Measurements from ENCODE around the gene C2CD2.

DNA sequence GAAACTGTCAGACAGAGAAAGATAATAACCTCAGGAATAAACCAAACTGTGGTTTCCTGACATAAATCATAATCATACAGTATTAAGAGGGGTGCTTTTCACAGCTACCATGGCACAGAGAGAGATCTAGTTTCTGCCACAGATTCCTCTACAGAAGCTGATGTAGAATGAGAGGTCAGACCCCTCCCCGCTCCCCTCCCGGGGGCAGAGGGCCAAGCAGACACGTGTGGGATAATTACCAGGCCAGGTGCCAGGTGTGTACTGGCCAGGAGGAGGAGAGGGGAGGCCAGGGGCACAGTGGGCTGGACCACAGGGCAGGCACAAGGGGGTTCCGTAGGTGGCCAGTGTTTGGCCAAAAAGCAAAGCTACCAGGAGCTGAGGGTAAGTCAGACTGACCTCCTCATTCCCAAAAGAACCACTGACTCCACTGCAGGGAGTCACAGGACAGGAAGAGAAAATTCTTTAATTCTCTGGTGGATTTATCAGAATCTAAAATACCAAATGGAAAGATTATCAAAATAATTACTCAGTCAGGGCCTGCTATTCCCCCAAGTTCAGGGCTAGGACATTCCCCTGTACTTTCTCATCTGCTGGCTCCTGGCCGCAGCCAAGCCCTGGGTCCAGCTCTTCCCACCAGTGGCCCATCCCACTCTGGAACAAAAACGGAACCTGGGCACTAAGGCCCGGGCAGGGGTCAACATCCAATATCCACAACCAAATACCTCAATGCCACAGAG lies 30.0 kb downstream of the C2CD2 start:
- TF ChIP-seq CTCF (IDR thresholded peaks at IDR 0.05) = no peak
- TF ChIP-seq EP300 (IDR thresholded peaks at IDR 0.05) = no peak
- TF ChIP-seq POLR2A (IDR thresholded peaks at IDR 0.05) = no peak
